Anterior cingulate cortex (tissue), 58 donors: Measurements from ENCODE around the gene HOXA11.
A peak's percentile ranks its signal among the peaks of the same experiment; 100 is the strongest.

Experiments used
- DNase-seq, 58 donors: peaks; one replicate each; lab custom pipeline; 2025; lab: John Stamatoyannopoulos, UW

Gene HOXA11

GRCh38 chr7:27207348-27207985, 22.4 kb upstream of the HOXA11 start:
- no peak for DNase-seq

- no peak for DNase-seq
Observed at GRCh38 chr7:27205325-27206280, 20.6 kb upstream of the HOXA11 start.

- no peak for DNase-seq
Observed at GRCh38 chr7:27204851-27205322, 19.9 kb upstream of the HOXA11 start.

GRCh38 chr7:27203964-27204594, 19.0 kb upstream of the HOXA11 start:
- DNase-seq = no peak

GRCh38 chr7:27203365-27203953, 18.4 kb upstream of the HOXA11 start:
- DNase-seq = no peak

GRCh38 chr7:27202862-27203134, 17.8 kb upstream of the HOXA11 start:
- DNase-seq = no peak

- DNase-seq = no peak
Observed at GRCh38 chr7:27202018-27202861, 17.2 kb upstream of the HOXA11 start.

GRCh38 chr7:27201580-27202017, 16.6 kb upstream of the HOXA11 start:
- no peak for DNase-seq

GRCh38 chr7:27200761-27201579, 15.9 kb upstream of the HOXA11 start:
- DNase-seq = peak in 1 of 58 donors; percentile 14

- no peak for DNase-seq
Observed at GRCh38 chr7:27199849-27200760, 15.1 kb upstream of the HOXA11 start, which contains the start of gene HOXA13. Gene HOXA13 (minus strand): TSS chr7:27200091. CDS start chr7:27200077, 14 bp downstream.

- DNase-seq = no peak
Observed at GRCh38 chr7:27198871-27199801, 14.1 kb upstream of the HOXA11 start.

GRCh38 chr7:27198138-27198841, 13.3 kb upstream of the HOXA11 start:
- no peak for DNase-seq

- DNase-seq = no peak
Observed at GRCh38 chr7:27197137-27198042, 12.4 kb upstream of the HOXA11 start.

- peak in 51 of 58 donors; percentile 2 to 83 (median 39) for DNase-seq
Observed at GRCh38 chr7:27196287-27196767, 11.3 kb upstream of the HOXA11 start.
